OCI-LY3 (cell line): ENCODE results near the gene F2RL2.

Experiments
- CTCF ChIP-seq: fragments of 200-600, 300-600 bp; sonication (generic); IDR thresholded peaks from 2 replicates; pipeline ENCODE4 v1.5.1; 2014; ENCODE audit warnings: antibody characterized with exemption, low read length, low read depth
- EZH2phosphoT487 ChIP-seq: fragments of 200-600 bp; shearing (Covaris generic); IDR thresholded peaks from 2 replicates; pipeline ENCODE4 v1.6.1; 2018; ENCODE audit warnings: antibody characterized with exemption, mixed run types, low read depth

DNA sequence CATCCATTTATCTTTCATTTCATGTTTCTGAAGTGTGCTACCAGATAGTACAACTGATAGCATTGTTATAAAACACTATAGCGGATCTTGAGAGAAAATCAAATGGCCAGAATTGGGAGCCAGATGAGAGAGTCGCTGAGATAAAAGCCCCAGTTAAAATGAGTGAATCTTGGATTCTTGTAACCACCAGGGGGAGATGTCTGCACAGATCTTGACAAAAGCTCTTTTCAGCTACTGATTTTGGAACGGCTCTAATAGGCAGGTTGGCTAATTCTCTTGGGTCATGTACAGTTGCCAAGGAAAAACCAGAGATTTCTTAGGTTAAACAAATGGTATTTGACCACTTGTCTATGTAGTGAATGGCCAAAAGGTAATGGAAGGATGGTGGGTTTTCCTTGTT is 21.7 kb downstream of the F2RL2 start:
- TF ChIP-seq CTCF (peak; percentile 69), EZH2phosphoT487 (no peak)
